ENCODE measurements around the gene CPLANE1. TPM values are rescaled to one million over a fixed set of nuclear protein-coding genes. Genes with fewer than 3 reads are reported as not detected.

Gene CPLANE1
- total RNA-seq, 4 donors from 2014 or later = 53.9 to 81.7 (median 62.9) TPM

GRCh38 chr5:37174928-37175327 is 74.2 kb downstream of the CPLANE1 start:
- Histone ChIP-seq H3K9me3 (no peaks in the 10 kb centered on the region), H3K36me3 (peaks cover 64 to 70% of the 10 kb centered on the region in 2 donors), H3K27ac (no peak overlapping the region), H3K4me1 (no peaks in the 10 kb centered on the region), H3K27me3 (no peaks in the 10 kb centered on the region), H3K4me3 (replicated peaks in 1 of 3) (no peak overlapping the region)
- WGBS, 2 donors = 85 to 92% methylated on average over 3 of the region's 3 CpGs
- intact Hi-C loops (cut with DNase I) = loop anchor here (10.0 kb wide), 1 partner anchor 50 kb away; no protein-coding TSS in a partner anchor
- no peak for DNase-seq
- TF ChIP-seq POLR2A (IDR thresholded peaks at IDR 0.05) = no peak

DNA sequence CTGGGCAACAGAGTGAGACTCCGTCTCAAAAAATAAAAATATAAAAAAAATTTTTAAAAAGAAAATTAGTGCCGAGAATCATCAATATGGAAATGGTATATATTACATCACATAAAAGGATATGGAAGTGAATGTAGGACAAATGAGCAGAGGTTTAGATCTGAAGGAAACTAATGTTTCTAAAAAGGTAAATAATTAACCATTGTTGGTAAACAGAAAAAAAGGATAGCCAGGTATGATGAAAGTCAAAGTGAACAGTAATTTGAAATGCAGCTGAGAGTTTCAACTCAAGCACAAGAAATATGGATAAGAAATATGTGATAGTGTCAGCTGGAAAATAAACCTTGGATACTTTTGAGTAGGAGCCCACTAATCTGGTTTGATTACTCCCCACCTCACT is 76.2 kb downstream of the CPLANE1 start:
- H3K9me3 ChIP-seq = no peaks in the 10 kb centered on the region
- no peak overlapping the region for H3K4me3 ChIP-seq (replicated peaks in 1 of 3)
- H3K27me3 ChIP-seq = no peaks in the 10 kb centered on the region
- H3K4me1 ChIP-seq = no peaks in the 10 kb centered on the region
- intact Hi-C loops (cut with DNase I) = loop anchor here (10.0 kb wide), 1 partner anchor 52 kb away; no protein-coding TSS in a partner anchor
- peaks cover 79 to 80% of the 10 kb centered on the region in 2 donors for H3K36me3 ChIP-seq
- WGBS, 2 donors = 93 to 98% methylated on average over 2 of the region's 2 CpGs
- no peak overlapping the region for H3K27ac ChIP-seq
- DNase-seq = no peak
- TF ChIP-seq POLR2A (IDR thresholded peaks at IDR 0.05) = no peak
- TF ChIP-seq, protein P1, sequence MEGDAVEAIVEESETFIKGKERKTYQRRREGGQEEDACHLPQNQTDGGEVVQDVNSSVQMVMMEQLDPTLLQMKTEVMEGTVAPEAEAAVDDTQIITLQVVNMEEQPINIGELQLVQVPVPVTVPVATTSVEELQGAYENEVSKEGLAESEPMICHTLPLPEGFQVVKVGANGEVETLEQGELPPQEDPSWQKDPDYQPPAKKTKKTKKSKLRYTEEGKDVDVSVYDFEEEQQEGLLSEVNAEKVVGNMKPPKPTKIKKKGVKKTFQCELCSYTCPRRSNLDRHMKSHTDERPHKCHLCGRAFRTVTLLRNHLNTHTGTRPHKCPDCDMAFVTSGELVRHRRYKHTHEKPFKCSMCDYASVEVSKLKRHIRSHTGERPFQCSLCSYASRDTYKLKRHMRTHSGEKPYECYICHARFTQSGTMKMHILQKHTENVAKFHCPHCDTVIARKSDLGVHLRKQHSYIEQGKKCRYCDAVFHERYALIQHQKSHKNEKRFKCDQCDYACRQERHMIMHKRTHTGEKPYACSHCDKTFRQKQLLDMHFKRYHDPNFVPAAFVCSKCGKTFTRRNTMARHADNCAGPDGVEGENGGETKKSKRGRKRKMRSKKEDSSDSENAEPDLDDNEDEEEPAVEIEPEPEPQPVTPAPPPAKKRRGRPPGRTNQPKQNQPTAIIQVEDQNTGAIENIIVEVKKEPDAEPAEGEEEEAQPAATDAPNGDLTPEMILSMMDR (IDR thresholded peaks at IDR 0.05) = no peak

- H3K4me3 ChIP-seq (replicated peaks in 1 of 3) = no peak overlapping the region
- TF ChIP-seq POLR2A (IDR thresholded peaks at IDR 0.05) = no peak
- TF ChIP-seq, protein P1 (IDR thresholded peaks at IDR 0.05) = no peak
- no peaks in the 10 kb centered on the region for H3K27me3 ChIP-seq
- H3K36me3 ChIP-seq = peaks cover 70 to 76% of the 10 kb centered on the region in 2 donors
- H3K9me3 ChIP-seq = no peaks in the 10 kb centered on the region
- DNase-seq = no peak
- no peaks in the 10 kb centered on the region for H3K4me1 ChIP-seq
- 97% methylated on average over 6 of the region's 6 CpGs for WGBS, 2 donors
- intact Hi-C loops (cut with DNase I) = loop anchor here (10.0 kb wide), 1 partner anchor 54 kb away; no protein-coding TSS in a partner anchor
- H3K27ac ChIP-seq = no peak overlapping the region
Measured at GRCh38 chr5:37170856-37171255, 78.3 kb downstream of the CPLANE1 start.

- H3K4me1 ChIP-seq = no peaks in the 10 kb centered on the region
- H3K27me3 ChIP-seq = no peaks in the 10 kb centered on the region
- intact Hi-C loops (cut with DNase I) = no loop called here
- no peak for DNase-seq
- 97% methylated on average over 3 of the region's 3 CpGs for WGBS, 2 donors
- peaks cover 34 to 53% of the 10 kb centered on the region in 2 donors for H3K36me3 ChIP-seq
- no peak overlapping the region for H3K27ac ChIP-seq
- no peaks in the 10 kb centered on the region for H3K9me3 ChIP-seq
- H3K4me3 ChIP-seq (replicated peaks in 1 of 3) = no peak overlapping the region
- TF ChIP-seq, protein P1 (IDR thresholded peaks at IDR 0.05) = no peak
- TF ChIP-seq POLR2A (IDR thresholded peaks at IDR 0.05) = no peak
Measured at GRCh38 chr5:37166197-37166596, 83.0 kb downstream of the CPLANE1 start.

- Histone ChIP-seq H3K27me3 (no peaks in the 10 kb centered on the region), H3K36me3 (peaks cover 30 to 48% of the 10 kb centered on the region in 2 donors), H3K9me3 (no peaks in the 10 kb centered on the region), H3K27ac (no peak overlapping the region), H3K4me1 (no peaks in the 10 kb centered on the region), H3K4me3 (replicated peaks in 1 of 3) (no peak overlapping the region)
- TF ChIP-seq, protein P1 (IDR thresholded peaks at IDR 0.05) = no peak
- TF ChIP-seq POLR2A (IDR thresholded peaks at IDR 0.05) = no peak
- intact Hi-C loops (cut with DNase I) = no loop called here
- 96 to 98% methylated on average over 1 of the region's 1 CpG for WGBS, 2 donors
- no peak for DNase-seq
Measured at GRCh38 chr5:37165761-37166160, 83.4 kb downstream of the CPLANE1 start.

All from thyroid gland (tissue), 4 donors.